Measurements from ENCODE around the gene FHIT.

GRCh38 chr3:60916546-60916945 lies 334.7 kb downstream of the FHIT start:
- TF ChIP-seq EZH2 (IDR thresholded peaks at IDR 0.05; ENCODE audit: low read depth) (no peak), CTCF (conservative IDR thresholded peaks at IDR 0.05) (no peak)

All from PC-9 (cell line).